Measurements from ENCODE around the gene HAUS6.

DNA sequence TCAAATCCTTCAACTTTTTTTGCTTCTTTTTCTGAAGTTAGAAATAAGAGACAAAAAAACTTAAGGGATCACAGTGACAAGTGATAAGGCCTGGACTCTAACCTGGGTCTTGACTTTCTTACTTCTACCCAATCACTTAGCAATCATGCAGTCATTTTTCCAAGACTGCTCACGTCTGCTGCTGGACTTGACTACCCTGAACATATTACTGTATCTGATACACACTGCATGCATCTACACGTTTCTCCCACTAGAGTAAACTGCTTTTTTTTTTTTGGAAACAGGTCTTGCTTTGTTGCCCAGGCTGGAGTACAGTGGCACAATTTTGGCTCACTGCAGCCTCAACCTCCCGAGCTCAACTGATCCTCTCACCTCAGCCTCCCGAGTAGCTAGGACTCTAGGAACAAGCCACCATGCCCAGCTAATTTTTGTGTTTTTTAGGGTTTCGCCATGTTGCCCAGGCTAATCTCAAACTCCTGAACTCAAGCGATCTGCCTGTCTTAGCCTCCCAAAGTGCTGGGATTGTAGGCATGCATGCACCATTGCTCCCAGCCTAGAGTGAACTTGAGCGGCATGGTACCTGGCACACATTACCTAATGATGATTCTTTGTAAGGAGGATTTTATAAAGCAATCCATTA is 17.2 kb upstream of the HAUS6 start:
- TF ChIP-seq POLR2A (IDR thresholded peaks at IDR 0.05) (no peak), POLR2AphosphoS5 (IDR thresholded peaks at IDR 0.05) (no peak)
- TF ChIP-seq, protein P1, sequence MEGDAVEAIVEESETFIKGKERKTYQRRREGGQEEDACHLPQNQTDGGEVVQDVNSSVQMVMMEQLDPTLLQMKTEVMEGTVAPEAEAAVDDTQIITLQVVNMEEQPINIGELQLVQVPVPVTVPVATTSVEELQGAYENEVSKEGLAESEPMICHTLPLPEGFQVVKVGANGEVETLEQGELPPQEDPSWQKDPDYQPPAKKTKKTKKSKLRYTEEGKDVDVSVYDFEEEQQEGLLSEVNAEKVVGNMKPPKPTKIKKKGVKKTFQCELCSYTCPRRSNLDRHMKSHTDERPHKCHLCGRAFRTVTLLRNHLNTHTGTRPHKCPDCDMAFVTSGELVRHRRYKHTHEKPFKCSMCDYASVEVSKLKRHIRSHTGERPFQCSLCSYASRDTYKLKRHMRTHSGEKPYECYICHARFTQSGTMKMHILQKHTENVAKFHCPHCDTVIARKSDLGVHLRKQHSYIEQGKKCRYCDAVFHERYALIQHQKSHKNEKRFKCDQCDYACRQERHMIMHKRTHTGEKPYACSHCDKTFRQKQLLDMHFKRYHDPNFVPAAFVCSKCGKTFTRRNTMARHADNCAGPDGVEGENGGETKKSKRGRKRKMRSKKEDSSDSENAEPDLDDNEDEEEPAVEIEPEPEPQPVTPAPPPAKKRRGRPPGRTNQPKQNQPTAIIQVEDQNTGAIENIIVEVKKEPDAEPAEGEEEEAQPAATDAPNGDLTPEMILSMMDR (IDR thresholded peaks at IDR 0.05) = no peak

All from prostate gland (tissue), 2 donors.